Gastrocnemius medialis (tissue), 4 donors: Measurements from ENCODE around the gene MMP24.

Experiments
- CTCF ChIP-seq, 5 experiments: fragments of 450-650 bp in 3 of 5; fragments of 200-600 bp in 2 of 5; sonication (generic) in 2 of 5; IDR thresholded peaks in 4 of 5; conservative IDR thresholded peaks in 1 of 5; 1 replicate in 4 of 5; 2 replicates in 1 of 5; pipeline ENCODE4 v1.5.1; 2016 to 2019; ENCODE audit warnings: antibody characterized with exemption in 5 of 5, mild to moderate bottlenecking in 3 of 5, moderate library complexity in 3 of 5
- POLR2A ChIP-seq, 2 donors: fragments of 450-650 bp; IDR thresholded peaks; one replicate each; pipeline ENCODE4 v1.6.1; 2017; ENCODE audit warnings: antibody characterized with exemption in 2 of 2, mild to moderate bottlenecking in 2 of 2, moderate library complexity in 2 of 2

GRCh38 chr20:35277531-35278395 is 51.3 kb downstream of the MMP24 start, which contains the start of gene MMP24OS:
- TF ChIP-seq CTCF (IDR thresholded peaks at IDR 0.05 in 4 of 5, conservative IDR thresholded peaks at IDR 0.05 in 1 of 5) (peak in 2 of 5 experiments; percentile 30 to 35), POLR2A (IDR thresholded peaks at IDR 0.05) (peak; percentile 94 to 96)
